OCI-LY7 (cell line): ENCODE data around the gene ZNF750. TPM values are rescaled to one million over a fixed set of nuclear protein-coding genes. Genes with fewer than 3 reads are reported as not detected.

Source experiments
- BruUV-seq: library from RNA; stranded (reverse); fragments of 400-500 nt; replicated peaks from 2 replicates; lab custom pipeline; 2021; lab: Mats Ljungman, UMichigan
- CTCF ChIA-PET: fragments of 300-600 bp; sonication (Branson Sonifier 250); formaldehyde crosslinking; loops from one replicate; lab custom pipeline; 2022; ENCODE audit warnings: antibody characterized with exemption; ENCODE audit not compliant: unreplicated experiment; lab: Charles Lee
- POLR2A ChIA-PET: fragments of 300-600 bp; sonication (Branson Sonifier 250); formaldehyde crosslinking; loops from one replicate; lab custom pipeline; 2022; ENCODE audit warnings: antibody characterized with exemption; lab: Charles Lee
- DNase-seq: peaks from one replicate; pipeline ENCODE4 v3.0.0-alpha.2; 2015; ENCODE audit warnings: low spot score
- H2AFZ ChIP-seq: fragments of 200-600 bp; sonication (generic), shearing (Covaris generic); 2 replicates; pipeline ENCODE4 v1.6.1; 2014; ENCODE audit warnings: mild to moderate bottlenecking, antibody characterized with exemption, low read length, moderate library complexity
- H3K27ac ChIP-seq: fragments of 200-600 bp; sonication (generic); 2 replicates; pipeline ENCODE4 v1.5.1; 2014; ENCODE audit warnings: mixed run types, low read depth, mild to moderate bottlenecking, moderate library complexity, low read length, inconsistent platforms; ENCODE audit not compliant: poor library complexity, severe bottlenecking
- H3K36me3 ChIP-seq: fragments of 200-600 bp; sonication (generic); 2 replicates; pipeline ENCODE4 v1.6.1; 2014; ENCODE audit warnings: mild to moderate bottlenecking, antibody characterized with exemption, low read length, moderate library complexity, mixed read lengths; ENCODE audit not compliant: insufficient read depth
- H3K4me1 ChIP-seq: fragments of 200-600 bp; sonication (generic); 2 replicates; pipeline ENCODE4 v1.5.1; 2014; ENCODE audit warnings: mild to moderate bottlenecking, low read length; ENCODE audit not compliant: insufficient read depth, poor library complexity, severe bottlenecking
- H3K4me2 ChIP-seq: fragments of 200-600 bp; sonication (generic); 2 replicates; pipeline ENCODE4 v1.6.1; 2014; ENCODE audit warnings: mild to moderate bottlenecking, low read length
- H3K4me3 ChIP-seq: fragments of 200-600 bp; sonication (generic); 2 replicates; pipeline ENCODE4 v1.5.1; 2014; ENCODE audit warnings: mild to moderate bottlenecking, low read depth, low read length; ENCODE audit not compliant: poor library complexity, severe bottlenecking
- H3K79me2 ChIP-seq: fragments of 200-600 bp; sonication (generic); 2 replicates; pipeline ENCODE4 v1.6.1; 2016; ENCODE audit warnings: low read depth, mild to moderate bottlenecking, low read length, moderate library complexity, mixed read lengths; ENCODE audit not compliant: insufficient read depth
- H3K9me2 ChIP-seq: fragments of 200-600 bp; sonication (generic); 2 replicates; pipeline ENCODE4 v1.6.1; 2016; ENCODE audit warnings: mild to moderate bottlenecking, low read length, mixed read lengths; ENCODE audit not compliant: insufficient read depth
- H3K9me3 ChIP-seq: fragments of 200-600 bp; sonication (generic); 2 replicates; pipeline ENCODE4 v1.6.1; 2014; ENCODE audit warnings: mild to moderate bottlenecking, mixed run types, low read length, mixed read lengths
- H4K20me1 ChIP-seq: fragments of 200-600 bp; sonication (generic); 2 replicates; pipeline ENCODE4 v1.6.1; 2014; ENCODE audit warnings: mild to moderate bottlenecking, antibody characterized with exemption, low read length, moderate library complexity, mixed read lengths; ENCODE audit not compliant: insufficient read depth
- CTCF ChIP-seq: fragments of 200-600 bp; sonication (generic); conservative IDR thresholded peaks from 2 replicates; pipeline ENCODE4 v1.5.1; 2014; ENCODE audit warnings: mild to moderate bottlenecking, antibody characterized with exemption, low read length, moderate library complexity, mixed read lengths
- EZH2phosphoT487 ChIP-seq: fragments of 200-600 bp; sonication (generic); IDR thresholded peaks from 2 replicates; pipeline ENCODE4 v1.6.1; 2018; ENCODE audit warnings: low read depth, borderline replicate concordance, mild to moderate bottlenecking, mixed run types, antibody characterized with exemption, low read length, moderate library complexity, mixed read lengths
- intact Hi-C: fragments of 100-400 bp; cut with micrococcal nuclease; formaldehyde crosslinking; loops from one replicate; pipeline ENCODE4 v1.10.0; 2022; ENCODE audit not compliant: unreplicated experiment
- total RNA-seq, 2 experiments: library from RNA; depleted of rRNA in 1 of 2; stranded (reverse); fragments of >200 nt in 1 of 2; shearing (Covaris generic) in 1 of 2; gene quantifications; 2 replicates each; pipeline ENCODE4 v1.2.3, GENCODE V29; 2014 to 2022

Gene ZNF750
- total RNA-seq, 2 experiments from 2014 or later = not detected

GRCh38 chr17:82868715-82869131 is 28.9 kb upstream of the ZNF750 start:
- Histone ChIP-seq H4K20me1 (peaks cover 8% of the 10 kb centered on the region; the same call in 1 of the 2 replicates), H3K9me2 (no peaks in the 10 kb centered on the region), H3K9me3 (no peaks in the 10 kb centered on the region), H3K27ac (no peak overlapping the region), H3K79me2 (peaks cover 4% of the 10 kb centered on the region; the same call in 1 of the 2 replicates), H3K36me3 (peaks cover 19% of the 10 kb centered on the region), H2AFZ (no peak overlapping the region), H3K4me3 (peak overlapping the region; percentile 37), H3K4me1 (peaks cover 100% of the 10 kb centered on the region), H3K4me2 (peak overlapping the region; percentile 65)
- POLR2A ChIA-PET = interaction anchor here (0.6 to 4.8 kb wide), 4 partner anchors 16 to 369 kb away, joined by 3 to 19 read pairs (median 4); no protein-coding TSS in a partner anchor
- no peak for TF ChIP-seq CTCF
- no peak for TF ChIP-seq EZH2phosphoT487
- CTCF ChIA-PET = interaction anchor here (1.5 kb wide), 1 partner anchor 46 kb away, joined by 4 read pairs; no protein-coding TSS in a partner anchor
- no peak for DNase-seq
- intact Hi-C loops = no loop called here
- BruUV-seq = no TSS peak

- Histone ChIP-seq H4K20me1 (peaks cover 16% of the 10 kb centered on the region; the same call in 1 of the 2 replicates), H3K4me2 (0 out of 2 replicates have a peak overlapping the region, but pooled peaks have one; percentile 65), H3K27ac (no peak overlapping the region), H3K9me2 (no peaks in the 10 kb centered on the region), H3K4me1 (peaks cover 100% of the 10 kb centered on the region), H3K4me3 (no peak overlapping the region), H3K9me3 (no peaks in the 10 kb centered on the region), H3K36me3 (peaks cover 25% of the 10 kb centered on the region), H3K79me2 (peaks cover 4% of the 10 kb centered on the region; the same call in 1 of the 2 replicates), H2AFZ (no peak overlapping the region)
- no TSS peak for BruUV-seq
- CTCF ChIA-PET = interaction anchor here (1.5 kb wide), 1 partner anchor 47 kb away, joined by 4 read pairs; no protein-coding TSS in a partner anchor
- TF ChIP-seq CTCF (no peak), EZH2phosphoT487 (no peak)
- intact Hi-C loops = no loop called here
- DNase-seq = no peak
- POLR2A ChIA-PET = no interaction called here
These were observed 28.0 kb upstream of the ZNF750 start for GRCh38 chr17:82867763-82868325.

GRCh38 chr17:82866590-82867191 is 26.9 kb upstream of the ZNF750 start:
- Histone ChIP-seq H3K36me3 (peaks cover 15% of the 10 kb centered on the region), H3K27ac (no peak overlapping the region), H3K4me3 (no peak overlapping the region), H2AFZ (no peak overlapping the region), H3K4me2 (peak overlapping the region; percentile 63), H4K20me1 (peaks cover 16% of the 10 kb centered on the region; the same call in 1 of the 2 replicates), H3K79me2 (no peaks in the 10 kb centered on the region), H3K4me1 (peaks cover 96% of the 10 kb centered on the region), H3K9me3 (no peaks in the 10 kb centered on the region), H3K9me2 (no peaks in the 10 kb centered on the region)
- intact Hi-C loops = no loop called here
- ChIA-PET POLR2A (no interaction called here), CTCF (no interaction called here)
- no peak for DNase-seq
- no TSS peak for BruUV-seq
- no peak for TF ChIP-seq EZH2phosphoT487
- no peak for TF ChIP-seq CTCF
